ENCODE measurements around the gene MEX3D. TPM values are rescaled to one million over a fixed set of nuclear protein-coding genes. Genes with fewer than 3 reads are reported as not detected.
A peak's percentile ranks its signal among the peaks of the same experiment; 100 is the strongest.

The MEX3D gene
- total RNA-seq, 1 donor from 2014 or later = 15.9 TPM

- peaks cover 5% of the 10 kb centered on the region for H3K4me1 Mint-ChIP-seq
- H3K36me3 Mint-ChIP-seq (ENCODE audit: low read depth) = peaks cover 6% of the 10 kb centered on the region
Observed at GRCh38 chr19:1572795-1573194, 4.7 kb upstream of the MEX3D start.

GRCh38 chr19:1571358-1571757 lies 3.2 kb upstream of the MEX3D start:
- no peak overlapping the region for H3K4me3 Mint-ChIP-seq
- no peak overlapping the region for H3K27ac Mint-ChIP-seq
- intact Hi-C loops (cut with micrococcal nuclease) = no loop called here
- no peak for DNase-seq
- peaks cover 6% of the 10 kb centered on the region for H3K36me3 Mint-ChIP-seq (ENCODE audit: low read depth)
- H3K4me1 Mint-ChIP-seq = peaks cover 5% of the 10 kb centered on the region
- H3K9me3 Mint-ChIP-seq = no peaks in the 10 kb centered on the region
- H3K27me3 Mint-ChIP-seq = peaks cover 13% of the 10 kb centered on the region

More at GRCh38 chr19:1572795-1573194, 4.7 kb upstream of the MEX3D start:
- Mint-ChIP-seq H3K4me3 (no peak overlapping the region), H3K27ac (no peak overlapping the region), H3K9me3 (no peaks in the 10 kb centered on the region), H3K27me3 (peaks cover 13% of the 10 kb centered on the region)
- intact Hi-C loops (cut with micrococcal nuclease) = no loop called here
- DNase-seq = no peak

- peak overlapping the region; percentile 48 for H3K27ac Mint-ChIP-seq
- H3K4me3 Mint-ChIP-seq = no peak overlapping the region
- peaks cover 5% of the 10 kb centered on the region for H3K36me3 Mint-ChIP-seq (ENCODE audit: low read depth)
- no peak for DNase-seq
- intact Hi-C loops (cut with micrococcal nuclease) = no loop called here
- H3K4me1 Mint-ChIP-seq = peaks cover 5% of the 10 kb centered on the region
- H3K27me3 Mint-ChIP-seq = peaks cover 13% of the 10 kb centered on the region
- no peaks in the 10 kb centered on the region for H3K9me3 Mint-ChIP-seq
Observed at GRCh38 chr19:1570836-1571235, 2.7 kb upstream of the MEX3D start.

GRCh38 chr19:1569997-1570396 lies 1.9 kb upstream of the MEX3D start:
- intact Hi-C loops (cut with micrococcal nuclease) = no loop called here
- DNase-seq = no peak
- Mint-ChIP-seq H3K4me1 (peaks cover 5% of the 10 kb centered on the region), H3K27ac (peak overlapping the region; percentile 75), H3K9me3 (no peaks in the 10 kb centered on the region), H3K27me3 (peaks cover 15% of the 10 kb centered on the region), H3K4me3 (peak overlapping the region; percentile 23), H3K36me3 (ENCODE audit: low read depth) (peaks cover 2% of the 10 kb centered on the region)

GRCh38 chr19:1567848-1568227 lies 287 bp downstream of the MEX3D start:
- intact Hi-C loops (cut with micrococcal nuclease) = no loop called here

GRCh38 chr19:1567116-1567847 lies 843 bp downstream of the MEX3D start:
- H3K4me3 Mint-ChIP-seq = peak overlapping the region; percentile 48
- intact Hi-C loops (cut with micrococcal nuclease) = no loop called here
- H3K36me3 Mint-ChIP-seq (ENCODE audit: low read depth) = peaks cover 2% of the 10 kb centered on the region

More at GRCh38 chr19:1567848-1568227, 287 bp downstream of the MEX3D start:
- H3K4me3 Mint-ChIP-seq = no peak overlapping the region
- no peak for DNase-seq
- H3K4me1 Mint-ChIP-seq = peaks cover 5% of the 10 kb centered on the region
- H3K27ac Mint-ChIP-seq = no peak overlapping the region
- peaks cover 2% of the 10 kb centered on the region for H3K36me3 Mint-ChIP-seq (ENCODE audit: low read depth)
- H3K27me3 Mint-ChIP-seq = peaks cover 15% of the 10 kb centered on the region
- H3K9me3 Mint-ChIP-seq = no peaks in the 10 kb centered on the region

GRCh38 chr19:1566392-1567115 lies 1.6 kb downstream of the MEX3D start:
- Mint-ChIP-seq H3K9me3 (no peaks in the 10 kb centered on the region), H3K36me3 (ENCODE audit: low read depth) (peaks cover 2% of the 10 kb centered on the region), H3K27ac (no peak overlapping the region), H3K27me3 (peaks cover 15% of the 10 kb centered on the region), H3K4me3 (no peak overlapping the region), H3K4me1 (peaks cover 5% of the 10 kb centered on the region)
- DNase-seq = no peak
- intact Hi-C loops (cut with micrococcal nuclease) = no loop called here

More at GRCh38 chr19:1567116-1567847, 843 bp downstream of the MEX3D start:
- Mint-ChIP-seq H3K9me3 (no peaks in the 10 kb centered on the region), H3K27ac (no peak overlapping the region), H3K4me1 (peaks cover 5% of the 10 kb centered on the region), H3K27me3 (peaks cover 15% of the 10 kb centered on the region)
- peak; percentile 68 for DNase-seq

GRCh38 chr19:1563251-1563650 lies 4.9 kb downstream of the MEX3D start:
- DNase-seq = no peak
- Mint-ChIP-seq H3K27me3 (peaks cover 2% of the 10 kb centered on the region), H3K9me3 (no peaks in the 10 kb centered on the region), H3K27ac (no peak overlapping the region), H3K4me1 (no peaks in the 10 kb centered on the region), H3K4me3 (no peak overlapping the region), H3K36me3 (ENCODE audit: low read depth) (no peaks in the 10 kb centered on the region)
- intact Hi-C loops (cut with micrococcal nuclease) = no loop called here

- no peaks in the 10 kb centered on the region for H3K9me3 Mint-ChIP-seq
- H3K4me3 Mint-ChIP-seq = no peak overlapping the region
- H3K36me3 Mint-ChIP-seq (ENCODE audit: low read depth) = no peaks in the 10 kb centered on the region
- no peak for DNase-seq
- intact Hi-C loops (cut with micrococcal nuclease) = no loop called here
- peaks cover 2% of the 10 kb centered on the region for H3K27me3 Mint-ChIP-seq
- no peak overlapping the region for H3K27ac Mint-ChIP-seq
- no peaks in the 10 kb centered on the region for H3K4me1 Mint-ChIP-seq
Observed at GRCh38 chr19:1561236-1561842, 6.8 kb downstream of the MEX3D start.

- Mint-ChIP-seq H3K36me3 (ENCODE audit: low read depth) (no peaks in the 10 kb centered on the region), H3K27ac (no peak overlapping the region), H3K9me3 (no peaks in the 10 kb centered on the region), H3K27me3 (peaks cover under 1% of the 10 kb centered on the region), H3K4me3 (no peak overlapping the region), H3K4me1 (no peaks in the 10 kb centered on the region)
- DNase-seq = no peak
- intact Hi-C loops (cut with micrococcal nuclease) = no loop called here
Observed at GRCh38 chr19:1560286-1560882, 7.7 kb downstream of the MEX3D start.

- no peak overlapping the region for H3K4me3 Mint-ChIP-seq
- H3K4me1 Mint-ChIP-seq = no peaks in the 10 kb centered on the region
- DNase-seq = no peak
- no peaks in the 10 kb centered on the region for H3K36me3 Mint-ChIP-seq (ENCODE audit: low read depth)
- no peaks in the 10 kb centered on the region for H3K27me3 Mint-ChIP-seq
- intact Hi-C loops (cut with micrococcal nuclease) = no loop called here
- no peaks in the 10 kb centered on the region for H3K9me3 Mint-ChIP-seq
- H3K27ac Mint-ChIP-seq = no peak overlapping the region
Observed at GRCh38 chr19:1558552-1558951, 9.6 kb downstream of the MEX3D start.

GRCh38 chr19:1556390-1557070 lies 11.6 kb downstream of the MEX3D start:
- DNase-seq = no peak
- no peaks in the 10 kb centered on the region for H3K36me3 Mint-ChIP-seq (ENCODE audit: low read depth)
- H3K9me3 Mint-ChIP-seq = no peaks in the 10 kb centered on the region
- no peaks in the 10 kb centered on the region for H3K4me1 Mint-ChIP-seq
- intact Hi-C loops (cut with micrococcal nuclease) = no loop called here
- no peak overlapping the region for H3K4me3 Mint-ChIP-seq
- H3K27ac Mint-ChIP-seq = no peak overlapping the region
- no peaks in the 10 kb centered on the region for H3K27me3 Mint-ChIP-seq

- intact Hi-C loops (cut with micrococcal nuclease) = no loop called here
- Mint-ChIP-seq H3K9me3 (no peaks in the 10 kb centered on the region), H3K4me1 (no peaks in the 10 kb centered on the region), H3K27me3 (no peaks in the 10 kb centered on the region), H3K36me3 (ENCODE audit: low read depth) (no peaks in the 10 kb centered on the region), H3K27ac (no peak overlapping the region), H3K4me3 (no peak overlapping the region)
- no peak for DNase-seq
Observed at GRCh38 chr19:1555487-1556389, 12.4 kb downstream of the MEX3D start.

Measured in activated CD4-positive, alpha-beta T cell treated with anti-CD3 and anti-CD28 coated beads, Interleukin-2, amount 10 ng/mL, durations not matched to agents 24 days and 14 days (primary cell).